Inflammatory macrophage treated with lipopolysaccharide for 1 hour (primary cell): Measurements from ENCODE around the gene C2CD4C.
"Not testable (repeated sequence)": the region's sequence is repeated elsewhere in the genome, so short reads cannot be mapped to it uniquely, and the experiment has no call there.

Source experiments
- DNase-seq, 2 donors: peaks; one replicate each; pipeline ENCODE4 v3.0.0-alpha.2; 2020 to 2022

Gene C2CD4C, protein sequence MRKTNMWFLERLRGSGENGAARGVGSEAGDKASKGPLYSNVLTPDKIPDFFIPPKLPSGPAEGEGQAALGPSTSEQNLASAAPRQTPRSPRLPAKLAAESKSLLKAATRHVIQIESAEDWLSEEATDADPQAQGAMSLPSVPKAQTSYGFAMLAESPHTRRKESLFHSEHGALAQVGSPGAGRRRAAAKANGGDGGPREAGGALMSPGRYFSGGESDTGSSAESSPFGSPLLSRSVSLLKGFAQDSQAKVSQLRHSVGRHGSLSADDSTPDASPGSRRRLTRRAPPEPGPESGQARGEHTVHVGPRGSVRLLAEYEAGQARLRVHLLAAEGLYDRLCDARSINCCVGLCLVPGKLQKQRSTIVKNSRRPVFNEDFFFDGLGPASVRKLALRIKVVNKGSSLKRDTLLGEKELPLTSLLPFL

DNA sequence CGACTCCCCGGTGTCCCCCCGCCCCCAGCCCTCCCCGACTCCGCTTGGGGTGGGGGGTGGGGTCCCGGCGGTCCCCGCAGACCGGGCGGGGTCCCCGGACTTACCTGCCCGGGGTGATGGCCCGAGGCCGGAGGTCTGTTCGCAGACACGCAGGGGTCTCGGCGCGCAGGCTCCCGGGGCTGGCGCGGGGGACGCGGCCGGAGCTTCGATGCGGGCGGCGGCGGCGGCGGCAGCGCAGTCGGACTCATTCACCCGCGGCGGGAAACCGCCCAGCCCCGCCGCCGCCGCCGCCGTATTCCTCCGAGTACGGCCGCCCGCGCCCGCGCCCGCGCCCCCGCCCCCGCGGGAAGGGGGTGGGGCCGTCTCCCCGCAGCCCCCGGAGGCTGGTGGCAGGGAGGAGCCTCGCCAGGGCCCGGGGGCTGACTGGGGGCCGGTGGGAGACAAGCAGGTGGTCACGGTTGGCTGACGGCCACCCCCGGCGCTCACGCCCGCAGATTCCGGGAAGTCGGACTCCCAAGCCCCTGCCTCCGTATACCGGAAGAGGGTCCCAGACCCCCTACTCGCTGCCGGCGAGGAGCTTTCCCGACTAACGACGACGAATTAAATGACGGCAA is at the start of gene C2CD4C:
Gene C2CD4C, minus strand, starts transcription at position 246 of the 614 bp plus-strand sequence. CDS start 786 bp downstream, outside the sequence.
- no peak for DNase-seq

DNA sequence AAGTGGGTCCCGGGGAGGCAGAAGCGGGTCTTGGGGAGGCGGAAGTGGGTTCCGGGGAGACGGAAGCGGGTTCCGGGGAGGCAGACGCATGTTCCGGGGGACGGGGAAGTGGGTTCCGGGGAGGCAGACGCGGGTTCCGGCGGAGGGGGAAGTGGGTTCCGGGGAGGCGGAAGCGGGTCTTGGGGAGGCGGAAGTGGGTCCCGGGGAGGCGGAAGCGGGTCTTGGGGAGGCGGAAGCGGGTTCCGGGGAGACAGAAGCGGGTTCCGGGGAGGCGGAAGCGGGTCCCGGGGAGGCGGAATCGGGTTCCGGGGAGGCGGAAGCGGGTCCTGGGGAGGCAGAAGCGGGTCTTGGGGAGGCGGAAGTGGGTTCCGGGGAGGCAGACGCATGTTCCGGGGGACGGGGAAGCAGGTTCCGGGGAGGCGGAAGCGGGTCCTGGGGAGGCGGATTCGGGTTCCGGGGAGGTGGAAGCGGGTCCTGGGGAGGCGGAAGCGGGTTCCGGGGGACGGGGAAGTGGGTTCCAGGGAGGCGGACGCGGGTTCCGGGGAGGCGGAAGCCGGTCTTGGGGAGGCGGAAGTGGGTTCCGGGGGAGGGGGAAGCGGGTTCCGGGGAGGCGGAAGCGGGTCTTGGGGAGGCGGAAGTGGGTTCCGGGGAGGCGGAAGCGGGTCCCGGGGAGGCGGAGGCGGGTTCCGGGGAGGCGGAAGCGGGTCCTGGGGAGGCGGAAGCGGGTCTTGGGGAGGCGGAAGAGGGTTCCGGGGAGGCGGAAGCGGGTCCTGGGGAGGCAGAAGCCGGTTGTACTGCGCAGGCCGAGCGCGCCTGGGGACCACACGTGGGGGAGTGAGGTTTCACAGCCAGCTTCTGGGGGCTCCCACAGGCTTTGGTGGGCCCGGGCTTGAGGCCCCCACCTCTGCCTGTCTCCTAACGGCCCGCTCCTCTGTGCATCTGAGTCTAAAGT is 49.4 kb upstream of the C2CD4C start:
- DNase-seq, result no peak

DNA sequence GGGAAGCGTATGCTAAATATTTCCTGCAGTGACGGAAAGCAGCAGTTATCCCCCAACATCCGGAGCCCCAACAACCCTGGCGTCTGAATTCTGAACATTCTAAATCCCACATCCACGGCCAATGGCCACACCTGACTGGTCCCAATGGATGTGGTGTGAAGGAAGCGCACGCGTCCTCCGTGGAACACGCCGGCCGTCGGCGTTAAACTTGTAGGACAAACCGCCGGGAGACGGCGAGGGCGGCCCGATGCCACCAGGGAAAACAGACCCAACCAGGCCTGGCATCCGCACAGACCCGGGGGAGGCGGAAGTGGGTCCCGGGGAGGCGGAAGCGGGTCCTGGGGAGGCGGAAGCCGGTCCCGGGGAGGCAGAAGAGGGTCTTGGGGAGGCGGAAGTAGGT is 48.7 kb upstream of the C2CD4C start:
- DNase-seq, result no peak

DNA sequence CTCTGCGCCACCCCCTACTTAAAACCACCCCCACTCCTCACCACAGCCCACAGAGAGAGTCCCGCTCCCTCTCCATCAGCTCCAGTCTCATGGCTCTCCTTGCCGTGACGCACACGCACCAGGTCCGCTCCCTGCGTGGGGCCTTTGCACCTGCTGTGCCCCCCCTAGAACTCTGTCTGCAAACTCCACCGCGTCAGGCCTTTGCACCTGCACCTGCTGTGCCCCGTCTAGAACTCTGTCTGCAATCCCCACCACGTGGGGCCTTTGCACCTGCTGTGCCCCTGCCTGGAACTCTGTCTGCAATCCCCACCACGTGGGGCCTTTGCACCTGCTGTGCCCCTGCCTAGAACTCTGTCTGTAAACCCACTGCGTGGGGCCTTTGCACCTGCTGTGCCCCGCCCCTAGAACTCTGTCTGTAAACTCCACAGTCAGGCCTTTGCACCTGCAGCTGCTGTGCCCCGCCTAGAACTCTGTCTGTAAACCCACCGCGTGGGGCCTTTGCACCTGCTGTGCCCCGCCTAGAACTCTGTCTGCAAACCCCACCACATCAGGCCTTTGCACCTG is 47.7 kb upstream of the C2CD4C start:
- DNase-seq, result no peak

DNA sequence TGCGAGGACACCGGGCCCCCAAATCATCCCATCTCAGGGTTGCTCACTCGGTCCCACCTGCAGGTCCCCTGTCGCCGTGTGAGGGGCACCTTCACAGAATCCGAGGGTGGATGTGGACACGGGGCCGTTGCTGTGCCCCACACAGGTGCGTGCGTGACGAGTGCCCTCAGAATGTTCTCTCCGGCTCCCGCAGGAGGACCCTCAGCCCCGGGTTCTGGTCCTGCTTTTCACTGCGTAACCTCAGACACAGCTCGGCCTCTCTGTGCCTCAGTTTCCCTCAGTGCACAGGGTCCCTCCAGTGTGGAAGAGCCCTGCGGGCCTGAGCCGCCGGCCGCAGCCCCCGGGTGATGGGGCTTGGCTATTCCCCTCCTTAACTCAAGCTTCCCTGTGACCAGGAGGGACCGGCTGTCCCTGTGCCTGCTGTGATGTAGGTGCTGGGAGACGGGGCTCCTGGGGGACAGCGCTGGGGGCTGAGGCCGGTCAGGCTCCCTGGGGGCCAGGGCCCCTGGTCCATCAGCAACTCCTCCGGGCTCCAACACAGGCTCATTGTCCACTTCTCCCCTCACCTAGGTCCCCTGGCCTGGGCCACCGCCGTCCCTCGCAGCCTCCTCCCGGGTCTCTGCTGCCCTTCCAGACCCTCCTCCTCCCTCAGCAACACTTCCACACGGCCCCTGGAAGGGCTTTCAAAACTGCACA is 47.1 kb upstream of the C2CD4C start:
- no peak for DNase-seq

DNA sequence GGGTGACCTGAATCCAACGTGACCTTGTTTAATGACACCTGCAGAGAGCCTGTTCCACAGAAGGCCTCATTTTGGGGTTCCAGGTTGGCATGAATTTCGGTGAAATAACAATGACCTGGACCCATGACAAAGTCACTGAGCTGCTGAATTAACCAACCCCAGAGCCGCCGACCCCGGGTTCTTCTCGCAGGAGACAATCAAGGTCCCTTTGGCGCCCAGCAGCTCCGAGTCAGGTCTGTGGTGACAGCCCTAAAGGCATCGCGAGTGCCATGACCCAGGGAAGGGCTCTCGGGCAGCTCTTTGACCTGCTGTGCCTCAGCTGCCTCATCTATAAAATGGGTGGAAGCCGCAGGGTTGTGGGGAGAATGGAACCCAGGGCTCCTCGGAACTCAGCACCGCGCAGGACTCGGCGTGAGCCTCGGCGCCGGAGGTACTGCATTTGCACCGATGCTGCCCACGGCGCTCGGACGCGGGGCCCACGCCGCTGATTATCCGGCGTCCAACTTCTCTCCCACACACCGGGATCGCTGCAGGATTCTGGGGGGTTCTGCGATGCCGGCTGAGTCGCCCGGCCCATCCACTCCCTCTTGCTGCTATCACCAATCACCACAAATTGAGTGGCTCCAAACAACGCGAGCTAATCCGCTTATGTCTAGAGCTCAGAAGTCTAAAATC is 46.2 kb upstream of the C2CD4C start:
- no peak for DNase-seq

DNA sequence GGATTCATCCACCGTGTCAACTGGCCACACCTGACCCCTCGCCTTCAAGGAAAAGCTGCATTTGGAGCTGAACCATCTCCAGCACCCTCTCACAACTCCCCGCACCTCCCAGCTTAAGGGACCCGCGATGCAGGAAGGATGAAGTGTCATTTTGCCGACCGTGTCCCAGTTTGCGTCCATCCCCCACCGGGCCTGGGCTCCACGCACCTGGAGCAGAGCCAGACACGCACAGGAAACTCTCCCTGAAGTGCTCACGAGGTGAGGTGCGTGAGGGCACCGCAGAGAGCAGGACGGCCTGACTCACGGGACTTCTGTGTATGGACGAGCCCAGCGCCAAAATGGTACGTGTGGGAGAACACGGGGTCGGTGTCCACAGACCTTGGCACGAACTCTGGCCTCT is 44.7 kb upstream of the C2CD4C start:
- no peak for DNase-seq

DNA sequence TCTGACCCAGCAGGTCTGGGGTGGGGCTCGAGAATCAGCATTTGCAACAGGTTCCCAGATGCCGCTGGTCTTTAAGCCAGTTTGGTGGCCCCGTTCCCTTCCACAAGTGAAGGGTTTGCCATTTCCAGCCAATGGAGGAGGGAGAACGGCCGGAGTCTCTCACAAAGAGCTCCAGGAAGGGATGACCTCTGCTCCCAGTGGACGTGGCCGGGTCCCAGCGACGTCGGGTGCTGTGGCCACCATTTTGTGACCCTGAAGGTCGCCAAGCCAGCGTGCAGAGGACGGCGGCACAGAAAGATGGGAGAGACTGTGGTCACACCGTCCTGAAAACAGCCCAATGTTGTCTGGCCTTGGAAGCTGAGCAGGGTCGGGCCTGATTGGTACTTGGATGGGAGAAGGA is 43.9 kb upstream of the C2CD4C start:
- no peak for DNase-seq

DNA sequence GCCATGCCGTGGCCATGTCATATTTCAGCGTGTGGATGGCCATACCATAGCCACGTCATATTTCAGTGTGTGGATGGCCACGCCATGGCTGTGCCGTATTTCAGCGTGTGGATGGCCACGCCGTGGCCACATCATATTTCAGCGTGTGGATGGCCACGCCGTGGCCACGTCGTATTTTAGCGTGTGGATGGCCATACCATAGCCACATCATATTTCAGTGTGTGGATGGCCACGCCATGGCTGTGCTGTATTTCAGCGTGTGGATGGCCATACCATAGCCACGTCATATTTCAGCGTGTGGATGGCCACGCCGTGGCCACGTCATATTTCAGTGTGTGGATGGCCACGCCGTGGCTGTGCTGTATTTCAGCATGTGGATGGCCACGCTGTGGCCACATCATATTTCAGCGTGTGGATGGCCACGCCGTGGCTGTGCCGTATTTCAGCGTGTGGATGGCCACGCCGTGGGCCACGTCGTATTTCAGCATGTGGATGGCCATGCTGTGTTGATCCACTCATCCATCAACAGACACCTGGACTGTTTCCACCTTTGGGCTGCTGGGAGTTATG is 42.0 kb upstream of the C2CD4C start:
- not testable (repeated sequence) for DNase-seq

DNA sequence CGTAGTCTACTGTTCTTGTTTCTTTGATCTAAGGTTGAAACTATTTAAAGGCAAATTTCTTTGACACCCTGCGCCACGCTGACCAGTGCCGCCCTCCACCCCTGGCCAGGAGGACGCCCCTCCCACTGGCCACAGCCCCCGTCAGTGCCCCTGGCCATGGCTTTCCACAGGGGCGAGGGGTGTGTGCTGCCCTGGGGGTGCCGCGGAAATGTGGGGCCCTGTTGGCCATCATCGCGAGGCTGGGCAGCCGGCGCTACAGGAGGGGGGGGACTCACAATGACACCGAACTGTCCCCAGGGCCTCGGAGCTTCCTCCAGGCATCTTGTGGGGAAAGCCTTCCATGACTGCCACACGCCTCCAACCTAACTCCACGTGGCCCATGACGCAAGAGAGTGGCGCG is 41.0 kb upstream of the C2CD4C start:
- DNase-seq, result no peak

DNA sequence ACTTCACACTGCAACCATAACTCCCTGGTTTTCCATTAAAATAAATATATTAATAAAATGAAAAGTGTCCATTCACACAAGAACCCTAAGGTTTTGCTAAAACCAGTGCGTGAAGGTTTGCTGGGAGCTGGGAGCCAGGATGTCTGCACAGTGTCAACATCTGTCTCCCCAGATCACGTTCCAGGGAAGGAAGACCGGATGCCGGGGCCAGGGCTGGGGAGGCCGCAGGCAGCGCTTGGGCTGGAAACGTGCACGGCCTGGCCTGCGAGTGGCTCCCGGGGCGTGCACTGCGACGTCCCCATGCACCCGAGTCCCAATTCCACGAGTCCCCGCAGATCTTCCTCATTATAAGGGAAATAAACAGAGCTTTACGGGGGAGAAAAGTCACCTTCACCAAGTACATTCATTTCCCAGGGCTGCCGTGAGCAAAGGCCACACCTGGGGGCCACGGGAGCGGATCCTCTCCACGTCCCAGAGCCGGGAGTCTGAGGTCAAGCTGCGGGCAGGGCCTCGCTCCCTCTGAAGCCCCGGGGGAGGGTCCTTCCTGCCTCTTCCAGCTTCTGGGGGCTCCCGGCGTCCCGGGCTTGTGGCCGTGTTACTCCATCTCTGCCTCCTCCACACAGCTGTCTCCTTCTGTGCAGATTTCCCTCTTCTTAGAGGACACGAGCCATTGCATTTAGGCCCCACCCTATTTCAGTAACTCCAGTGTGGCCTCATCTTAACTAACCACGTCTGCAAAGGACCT is 39.0 kb upstream of the C2CD4C start:
- DNase-seq, result no peak

DNA sequence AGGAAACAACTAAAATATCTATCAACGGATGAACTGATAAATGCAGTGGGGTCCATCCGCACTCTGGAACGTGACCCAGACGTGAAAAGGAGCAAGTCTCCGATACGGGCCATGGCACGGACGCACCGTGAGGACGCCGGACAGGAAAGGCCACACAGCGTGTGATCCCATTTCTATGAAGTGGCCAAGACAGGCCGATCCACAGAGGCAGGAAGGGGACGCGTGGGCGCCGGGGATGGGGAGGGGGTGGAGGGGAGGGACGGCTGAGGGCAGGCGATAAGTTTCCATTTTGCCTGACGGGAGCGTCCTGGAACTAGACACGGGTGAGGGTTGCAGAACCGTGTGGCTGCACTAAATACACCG is 38.1 kb upstream of the C2CD4C start:
- DNase-seq, result no peak

DNA sequence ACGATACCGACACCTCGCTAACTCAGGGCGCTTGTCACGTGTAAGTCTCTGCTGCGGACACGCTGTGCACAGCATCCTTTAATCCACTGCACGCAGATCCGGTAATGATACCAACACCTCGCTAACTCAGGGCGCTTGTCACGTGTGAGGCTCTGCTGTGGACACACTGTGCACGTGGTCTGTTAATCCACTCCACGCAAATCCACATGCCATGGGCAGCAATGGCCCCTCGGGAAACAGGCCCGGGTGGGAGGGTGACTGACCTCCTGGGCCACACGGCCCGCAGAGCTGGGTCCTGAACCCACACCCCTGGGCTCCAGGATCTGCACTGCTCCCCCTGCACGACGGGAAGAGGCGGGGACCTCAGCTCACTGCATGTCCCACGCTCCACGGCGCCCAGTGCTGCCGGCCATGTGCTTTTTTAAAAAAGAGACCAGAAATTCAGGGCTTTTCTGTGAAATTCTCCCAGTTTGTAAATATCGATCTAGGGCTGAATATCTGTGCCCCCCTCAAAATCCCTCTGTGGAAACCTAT is 35.8 kb upstream of the C2CD4C start:
- no peak for DNase-seq

DNA sequence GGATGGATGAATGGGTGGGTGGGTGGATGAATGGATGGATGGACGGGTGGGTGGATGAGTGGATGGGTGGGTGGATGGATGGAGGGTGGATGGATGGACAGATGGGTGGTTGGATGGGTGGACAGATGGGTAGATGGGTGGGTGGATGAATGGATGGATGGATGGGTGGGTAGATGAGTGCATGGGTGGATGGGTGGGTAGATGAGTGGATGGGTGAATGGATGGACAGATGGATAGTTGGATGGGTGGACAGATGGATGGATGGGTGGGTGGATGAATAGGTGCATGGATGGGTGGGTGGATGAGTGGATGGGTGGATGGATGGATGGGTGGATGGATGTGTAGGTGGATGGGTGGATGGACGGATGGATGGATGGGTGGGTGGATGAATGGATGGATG is 34.1 kb upstream of the C2CD4C start:
- no peak for DNase-seq

DNA sequence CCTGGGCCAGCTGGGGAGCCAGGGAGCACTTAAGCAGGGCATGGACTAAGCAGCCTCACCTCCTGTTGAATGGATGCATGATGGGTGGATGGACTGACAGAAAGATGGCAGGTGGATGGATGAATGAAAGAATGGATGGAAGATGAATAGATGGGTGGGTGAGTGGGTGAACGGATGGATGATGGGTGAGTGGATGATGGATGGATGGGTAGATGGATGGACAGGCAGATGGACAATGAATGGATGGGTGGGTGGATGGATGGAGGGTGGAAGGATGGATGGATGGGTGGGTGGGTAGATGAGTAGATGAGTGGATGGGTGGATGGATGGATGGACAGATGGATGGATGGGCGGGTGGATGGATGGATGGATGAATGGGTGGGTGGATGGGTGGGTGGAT is 33.1 kb upstream of the C2CD4C start:
- DNase-seq, result no peak

DNA sequence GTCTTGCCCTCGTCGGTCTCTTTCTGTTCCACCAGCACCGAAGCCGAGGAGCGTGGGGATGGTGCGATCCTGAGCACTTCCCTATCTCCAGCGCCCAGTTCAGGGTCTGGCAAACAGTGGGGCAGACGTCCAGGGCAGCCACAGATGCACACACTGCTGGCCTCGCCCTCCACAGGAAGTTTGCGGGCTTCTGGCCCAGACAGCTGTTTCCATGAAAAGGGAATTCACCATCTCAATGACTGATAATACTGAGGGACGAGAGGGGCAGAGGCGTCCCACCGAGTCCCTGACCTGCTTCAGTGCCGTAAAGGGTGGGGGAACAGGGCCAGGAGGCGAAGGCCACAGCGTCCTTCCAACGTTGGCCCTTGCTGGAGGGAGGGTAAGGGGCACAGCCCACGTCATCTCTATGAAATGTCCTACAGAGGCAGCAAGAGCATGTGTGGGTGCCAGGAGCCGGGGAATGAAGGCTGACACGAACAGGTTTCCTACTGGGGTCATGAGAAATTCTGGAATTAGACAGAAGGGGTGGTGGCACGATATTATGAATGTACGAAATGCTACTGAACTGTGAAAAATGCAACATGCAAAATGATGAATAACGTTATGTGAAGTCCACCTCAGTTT is 32.4 kb upstream of the C2CD4C start:
- no peak for DNase-seq

DNA sequence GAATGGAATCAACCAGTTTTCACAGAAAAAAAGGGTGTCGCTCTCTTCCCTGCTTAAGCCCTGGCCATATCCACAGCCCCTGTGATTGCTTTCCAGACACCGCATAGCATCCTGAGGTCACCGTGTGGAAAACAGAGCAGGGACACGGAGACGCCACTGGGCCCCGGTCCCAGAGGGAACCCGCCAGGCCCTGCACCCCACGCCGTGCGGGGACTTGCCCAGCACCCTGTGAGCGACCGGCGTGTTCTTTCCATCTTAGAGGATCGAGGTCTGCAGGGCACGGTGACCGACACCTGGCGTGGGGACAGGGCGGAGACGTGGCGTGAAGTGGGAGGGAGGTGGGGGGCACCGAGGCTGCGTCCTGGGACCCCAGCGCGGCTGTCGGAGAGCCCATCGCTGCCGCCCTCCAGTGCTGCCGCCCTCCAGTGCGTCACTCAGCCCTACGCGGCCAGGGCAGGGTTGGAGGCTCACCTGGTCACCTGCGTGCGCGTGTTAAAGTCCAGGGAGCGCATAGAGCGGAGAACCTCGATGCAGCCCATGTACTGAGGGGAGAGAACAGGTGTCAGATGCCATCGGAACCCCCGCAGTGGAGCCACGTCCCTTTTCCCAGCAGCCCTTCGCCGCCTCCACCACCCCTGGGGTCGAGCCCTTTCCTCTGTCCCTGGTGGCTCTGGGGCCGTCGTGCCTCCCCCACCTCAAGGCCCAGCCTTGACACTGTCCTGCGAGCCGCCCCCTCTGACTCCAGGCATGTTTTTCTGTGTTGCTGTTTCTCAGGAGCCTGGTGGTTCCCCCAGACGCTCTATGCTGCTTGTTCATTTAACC is 31.7 kb upstream of the C2CD4C start:
- DNase-seq, result no peak

DNA sequence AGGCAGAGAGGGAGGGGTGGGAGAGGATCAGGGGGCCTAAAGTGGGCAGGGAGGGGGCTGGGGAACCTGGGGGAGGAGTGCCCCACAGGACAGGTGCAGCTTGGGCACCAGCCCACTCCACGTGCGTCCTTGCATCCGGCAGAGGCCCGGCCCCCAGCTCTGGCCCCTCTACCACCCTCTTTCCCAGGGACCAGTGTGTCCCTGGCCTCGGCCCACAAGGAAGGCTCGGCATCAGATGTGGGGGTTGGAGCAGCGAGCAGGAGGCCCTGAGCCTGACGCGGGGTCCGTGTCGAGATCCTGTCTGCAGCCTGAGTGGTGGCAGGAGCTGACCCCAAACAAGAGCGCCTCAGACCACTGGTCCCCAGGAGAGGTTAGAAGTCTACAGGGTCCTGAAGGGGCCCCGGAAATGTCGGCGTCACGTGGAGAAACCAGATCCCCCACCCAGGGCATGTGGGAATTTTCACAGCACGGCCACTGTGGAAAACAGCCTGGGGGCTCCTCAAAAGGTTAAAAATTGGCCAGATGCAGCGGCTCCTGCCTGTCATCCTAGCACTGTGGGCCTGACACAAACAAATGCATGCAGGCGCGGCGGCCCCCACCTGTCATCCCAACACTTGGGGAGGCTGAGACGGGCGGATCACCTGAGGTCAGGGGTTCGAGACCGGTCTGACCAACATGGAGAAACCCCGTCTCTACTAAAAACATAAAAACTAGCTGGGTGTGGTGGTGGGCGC is 30.4 kb upstream of the C2CD4C start:
- DNase-seq, result no peak
